OCI-LY7 (cell line): ENCODE measurements around the gene COQ8A. TPM values are rescaled to one million over a fixed set of nuclear protein-coding genes. Genes with fewer than 3 reads are reported as not detected.

Experiments
- BruUV-seq: library from RNA; stranded (reverse); fragments of 400-500 nt; replicated peaks from 2 replicates; lab custom pipeline; 2021; lab: Mats Ljungman, UMichigan
- CTCF ChIA-PET: fragments of 300-600 bp; sonication (Branson Sonifier 250); formaldehyde crosslinking; loops from one replicate; lab custom pipeline; 2022; ENCODE audit warnings: antibody characterized with exemption; ENCODE audit not compliant: unreplicated experiment; lab: Charles Lee
- POLR2A ChIA-PET: fragments of 300-600 bp; sonication (Branson Sonifier 250); formaldehyde crosslinking; loops from one replicate; lab custom pipeline; 2022; ENCODE audit warnings: antibody characterized with exemption; lab: Charles Lee
- DNase-seq: peaks from one replicate; pipeline ENCODE4 v3.0.0-alpha.2; 2015; ENCODE audit warnings: low spot score
- H2AFZ ChIP-seq: fragments of 200-600 bp; sonication (generic), shearing (Covaris generic); 2 replicates; pipeline ENCODE4 v1.6.1; 2014; ENCODE audit warnings: mild to moderate bottlenecking, antibody characterized with exemption, low read length, moderate library complexity
- H3K27ac ChIP-seq: fragments of 200-600 bp; sonication (generic); 2 replicates; pipeline ENCODE4 v1.5.1; 2014; ENCODE audit warnings: mixed run types, low read depth, mild to moderate bottlenecking, moderate library complexity, low read length, inconsistent platforms; ENCODE audit not compliant: poor library complexity, severe bottlenecking
- H3K36me3 ChIP-seq: fragments of 200-600 bp; sonication (generic); 2 replicates; pipeline ENCODE4 v1.6.1; 2014; ENCODE audit warnings: mild to moderate bottlenecking, antibody characterized with exemption, low read length, moderate library complexity, mixed read lengths; ENCODE audit not compliant: insufficient read depth
- H3K4me1 ChIP-seq: fragments of 200-600 bp; sonication (generic); 2 replicates; pipeline ENCODE4 v1.5.1; 2014; ENCODE audit warnings: mild to moderate bottlenecking, low read length; ENCODE audit not compliant: insufficient read depth, poor library complexity, severe bottlenecking
- H3K4me2 ChIP-seq: fragments of 200-600 bp; sonication (generic); 2 replicates; pipeline ENCODE4 v1.6.1; 2014; ENCODE audit warnings: mild to moderate bottlenecking, low read length
- H3K4me3 ChIP-seq: fragments of 200-600 bp; sonication (generic); 2 replicates; pipeline ENCODE4 v1.5.1; 2014; ENCODE audit warnings: mild to moderate bottlenecking, low read depth, low read length; ENCODE audit not compliant: poor library complexity, severe bottlenecking
- H3K79me2 ChIP-seq: fragments of 200-600 bp; sonication (generic); 2 replicates; pipeline ENCODE4 v1.6.1; 2016; ENCODE audit warnings: low read depth, mild to moderate bottlenecking, low read length, moderate library complexity, mixed read lengths; ENCODE audit not compliant: insufficient read depth
- H3K9me2 ChIP-seq: fragments of 200-600 bp; sonication (generic); 2 replicates; pipeline ENCODE4 v1.6.1; 2016; ENCODE audit warnings: mild to moderate bottlenecking, low read length, mixed read lengths; ENCODE audit not compliant: insufficient read depth
- H3K9me3 ChIP-seq: fragments of 200-600 bp; sonication (generic); 2 replicates; pipeline ENCODE4 v1.6.1; 2014; ENCODE audit warnings: mild to moderate bottlenecking, mixed run types, low read length, mixed read lengths
- H4K20me1 ChIP-seq: fragments of 200-600 bp; sonication (generic); 2 replicates; pipeline ENCODE4 v1.6.1; 2014; ENCODE audit warnings: mild to moderate bottlenecking, antibody characterized with exemption, low read length, moderate library complexity, mixed read lengths; ENCODE audit not compliant: insufficient read depth
- CTCF ChIP-seq: fragments of 200-600 bp; sonication (generic); conservative IDR thresholded peaks from 2 replicates; pipeline ENCODE4 v1.5.1; 2014; ENCODE audit warnings: mild to moderate bottlenecking, antibody characterized with exemption, low read length, moderate library complexity, mixed read lengths
- EZH2phosphoT487 ChIP-seq: fragments of 200-600 bp; sonication (generic); IDR thresholded peaks from 2 replicates; pipeline ENCODE4 v1.6.1; 2018; ENCODE audit warnings: low read depth, borderline replicate concordance, mild to moderate bottlenecking, mixed run types, antibody characterized with exemption, low read length, moderate library complexity, mixed read lengths
- intact Hi-C: fragments of 100-400 bp; cut with micrococcal nuclease; formaldehyde crosslinking; loops from one replicate; pipeline ENCODE4 v1.10.0; 2022; ENCODE audit not compliant: unreplicated experiment
- total RNA-seq, 2 experiments: library from RNA; depleted of rRNA in 1 of 2; stranded (reverse); fragments of >200 nt in 1 of 2; shearing (Covaris generic) in 1 of 2; gene quantifications; 2 replicates each; pipeline ENCODE4 v1.2.3, GENCODE V29; 2014 to 2022

Gene COQ8A
- total RNA-seq, 2 experiments from 2014 or later = 19.4 to 19.6 TPM

DNA sequence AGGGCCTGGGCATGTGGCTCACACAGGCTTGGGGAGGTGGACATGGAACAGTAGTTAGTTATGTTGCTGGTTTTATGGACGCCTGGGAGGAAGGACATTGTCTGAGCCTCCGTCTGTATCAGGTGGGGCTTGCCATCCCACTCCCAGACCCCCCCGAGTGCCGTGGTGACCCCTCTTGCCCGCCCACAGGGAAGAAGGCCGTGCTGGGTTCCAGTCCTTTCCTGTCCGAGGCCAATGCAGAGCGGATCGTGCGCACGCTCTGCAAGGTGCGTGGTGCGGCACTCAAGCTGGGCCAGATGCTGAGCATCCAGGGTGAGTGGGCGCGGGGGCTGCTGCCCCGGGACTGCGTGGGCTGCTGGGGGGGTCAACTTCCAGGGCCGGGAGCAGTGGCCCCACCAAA, 41.7 kb downstream of the COQ8A start:
- ChIA-PET CTCF (no interaction called here), POLR2A (no interaction called here)
- Histone ChIP-seq H3K4me2 (no peak overlapping the region), H3K36me3 (no peaks in the 10 kb centered on the region), H3K9me2 (no peaks in the 10 kb centered on the region), H3K9me3 (no peaks in the 10 kb centered on the region), H3K4me1 (no peaks in the 10 kb centered on the region), H3K27ac (no peak overlapping the region), H3K79me2 (no peaks in the 10 kb centered on the region), H3K4me3 (no peak overlapping the region), H4K20me1 (no peaks in the 10 kb centered on the region), H2AFZ (no peak overlapping the region)
- intact Hi-C loops = no loop called here
- BruUV-seq = no TSS peak
- DNase-seq = no peak
- TF ChIP-seq EZH2phosphoT487 (no peak), CTCF (no peak)

DNA sequence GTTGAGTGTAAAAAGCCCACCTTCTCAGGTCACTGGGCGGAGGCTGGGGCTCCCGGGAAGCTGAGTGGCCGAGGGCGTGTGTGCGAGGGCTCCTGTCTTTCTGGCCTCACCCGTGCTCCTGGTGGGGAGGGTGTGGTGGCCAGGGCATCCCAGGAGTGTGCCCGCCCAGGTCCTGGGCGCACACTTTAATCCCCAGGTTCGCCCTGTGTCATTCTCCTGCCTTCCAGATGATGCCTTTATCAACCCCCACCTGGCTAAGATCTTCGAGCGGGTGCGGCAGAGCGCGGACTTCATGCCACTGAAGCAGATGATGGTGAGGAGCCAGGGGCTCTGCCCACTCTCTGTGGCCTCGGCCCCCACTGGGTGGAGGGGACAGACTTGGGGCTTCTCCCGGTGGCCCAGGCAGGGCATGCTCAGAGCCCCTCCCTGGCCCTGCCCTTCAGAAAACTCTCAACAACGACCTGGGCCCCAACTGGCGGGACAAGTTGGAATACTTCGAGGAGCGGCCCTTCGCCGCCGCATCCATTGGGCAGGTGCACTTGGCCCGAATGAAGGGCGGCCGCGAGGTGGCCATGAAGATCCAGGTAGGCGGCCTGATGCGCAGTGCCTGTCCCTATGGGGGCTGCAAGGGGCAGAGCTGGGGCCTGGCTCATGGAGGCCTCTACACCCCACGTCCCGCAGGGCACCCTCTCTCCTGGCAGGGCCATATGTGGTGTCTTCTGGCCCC, 42.5 kb downstream of the COQ8A start:
- BruUV-seq = no TSS peak
- POLR2A ChIA-PET = interaction anchor here (0.7 kb wide), 1 partner anchor 503 kb away, joined by 3 read pairs; no protein-coding TSS in a partner anchor
- H3K79me2 ChIP-seq = no peaks in the 10 kb centered on the region

More for the DNA sequence above, 42.5 kb downstream of the COQ8A start:
- intact Hi-C loops = no loop called here
- Histone ChIP-seq H3K4me1 (no peaks in the 10 kb centered on the region), H3K4me3 (no peak overlapping the region), H2AFZ (no peak overlapping the region), H3K9me3 (no peaks in the 10 kb centered on the region), H3K9me2 (no peaks in the 10 kb centered on the region), H3K27ac (no peak overlapping the region), H3K36me3 (no peaks in the 10 kb centered on the region), H4K20me1 (no peaks in the 10 kb centered on the region), H3K4me2 (no peak overlapping the region)
- CTCF ChIA-PET = no interaction called here
- no peak for DNase-seq
- TF ChIP-seq EZH2phosphoT487 (no peak), CTCF (no peak)
